Parathyroid adenoma (tissue), 2 donors: ENCODE results near the gene SPHKAP.
A peak's percentile ranks its signal among the peaks of the same experiment; 100 is the strongest.
"Not testable (repeated sequence)": the region's sequence is repeated elsewhere in the genome, so short reads cannot be mapped to it uniquely, and the experiment has no call there.

ENCODE experiments used
- H2AFZ ChIP-seq: fragments of 300-600 bp; sonication (generic); one replicate; pipeline ENCODE4 v1.7.0; 2017; ENCODE audit warnings: antibody characterized with exemption, mild to moderate bottlenecking
- H3K27ac ChIP-seq: fragments of 300-600 bp; sonication (generic); one replicate; pipeline ENCODE4 v1.7.0; 2017
- H3K27me3 ChIP-seq: fragments of 300-600 bp; sonication (generic); one replicate; pipeline ENCODE4 v1.7.0; 2017; ENCODE audit warnings: low read length; ENCODE audit not compliant: control insufficient read depth, insufficient read depth
- H3K36me3 ChIP-seq: fragments of 300-600 bp; sonication (generic); one replicate; pipeline ENCODE4 v1.7.0; 2017; ENCODE audit warnings: low read length; ENCODE audit not compliant: control insufficient read depth, insufficient read depth
- H3K4me1 ChIP-seq: fragments of 300-600 bp; sonication (generic); one replicate; pipeline ENCODE4 v1.7.0; 2017; ENCODE audit warnings: control low read depth
- H3K4me2 ChIP-seq: fragments of 300-600 bp; sonication (generic); one replicate; pipeline ENCODE4 v1.7.0; 2017; ENCODE audit warnings: low read length
- H3K4me3 ChIP-seq: fragments of 300-600 bp; sonication (generic); one replicate; pipeline ENCODE4 v1.7.0; 2017; ENCODE audit warnings: low read depth, low read length
- H3K79me2 ChIP-seq: fragments of 300-600 bp; sonication (generic); one replicate; pipeline ENCODE4 v1.7.0; 2017; ENCODE audit warnings: control low read depth
- H3K9ac ChIP-seq: fragments of 300-600 bp; sonication (generic); one replicate; pipeline ENCODE4 v1.7.0; 2017; ENCODE audit warnings: mild to moderate bottlenecking
- H3K9me3 ChIP-seq: fragments of 300-600 bp; sonication (generic); one replicate; pipeline ENCODE4 v1.7.0; 2017; ENCODE audit warnings: low read length; ENCODE audit not compliant: control insufficient read depth
- TF ChIP-seq, protein P1 (sequence below): fragments of 300-600 bp; sonication (generic); IDR thresholded peaks from one replicate; pipeline ENCODE4 v1.7.0; 2017; ENCODE audit warnings: antibody characterized with exemption, mild to moderate bottlenecking
- donor health status: primary hyperparathyroidism.

The SPHKAP gene

GRCh38 chr2:228181098-228182019 lies at the start of gene SPHKAP:
SPHKAP (minus strand) TSS chr2:228181687; CDS start chr2:228181598, 89 bp downstream.
- Histone ChIP-seq H3K4me3 (no peak within 1 kb of the TSS), H3K27ac (no peak within 1 kb of the TSS), H3K79me2 (no peaks in the 10 kb centered on the region), H3K9ac (no peak within 1 kb of the TSS), H3K4me2 (peak within 1 kb of the TSS; percentile 8), H3K4me1 (no peaks in the 10 kb centered on the region), H3K9me3 (no peaks in the 10 kb centered on the region), H2AFZ (no peak within 1 kb of the TSS), H3K36me3 (no peaks in the 10 kb centered on the region), H3K27me3 (peaks cover 8% of the 10 kb centered on the region)
- TF ChIP-seq, protein P1, sequence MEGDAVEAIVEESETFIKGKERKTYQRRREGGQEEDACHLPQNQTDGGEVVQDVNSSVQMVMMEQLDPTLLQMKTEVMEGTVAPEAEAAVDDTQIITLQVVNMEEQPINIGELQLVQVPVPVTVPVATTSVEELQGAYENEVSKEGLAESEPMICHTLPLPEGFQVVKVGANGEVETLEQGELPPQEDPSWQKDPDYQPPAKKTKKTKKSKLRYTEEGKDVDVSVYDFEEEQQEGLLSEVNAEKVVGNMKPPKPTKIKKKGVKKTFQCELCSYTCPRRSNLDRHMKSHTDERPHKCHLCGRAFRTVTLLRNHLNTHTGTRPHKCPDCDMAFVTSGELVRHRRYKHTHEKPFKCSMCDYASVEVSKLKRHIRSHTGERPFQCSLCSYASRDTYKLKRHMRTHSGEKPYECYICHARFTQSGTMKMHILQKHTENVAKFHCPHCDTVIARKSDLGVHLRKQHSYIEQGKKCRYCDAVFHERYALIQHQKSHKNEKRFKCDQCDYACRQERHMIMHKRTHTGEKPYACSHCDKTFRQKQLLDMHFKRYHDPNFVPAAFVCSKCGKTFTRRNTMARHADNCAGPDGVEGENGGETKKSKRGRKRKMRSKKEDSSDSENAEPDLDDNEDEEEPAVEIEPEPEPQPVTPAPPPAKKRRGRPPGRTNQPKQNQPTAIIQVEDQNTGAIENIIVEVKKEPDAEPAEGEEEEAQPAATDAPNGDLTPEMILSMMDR = no peak

- no peaks in the 10 kb centered on the region for H3K36me3 ChIP-seq
- H3K4me1 ChIP-seq = no peaks in the 10 kb centered on the region
- no peak overlapping the region for H3K4me3 ChIP-seq
- TF ChIP-seq, protein P1 = no peak
- no peak overlapping the region for H3K9ac ChIP-seq
- H3K79me2 ChIP-seq = no peaks in the 10 kb centered on the region
- H2AFZ ChIP-seq = no peak overlapping the region
- H3K4me2 ChIP-seq = no peak overlapping the region
- no peaks in the 10 kb centered on the region for H3K9me3 ChIP-seq
- H3K27ac ChIP-seq = no peak overlapping the region
- H3K27me3 ChIP-seq = no peaks in the 10 kb centered on the region
These were observed 46.0 kb upstream of the SPHKAP start for GRCh38 chr2:228227466-228227865.

DNA sequence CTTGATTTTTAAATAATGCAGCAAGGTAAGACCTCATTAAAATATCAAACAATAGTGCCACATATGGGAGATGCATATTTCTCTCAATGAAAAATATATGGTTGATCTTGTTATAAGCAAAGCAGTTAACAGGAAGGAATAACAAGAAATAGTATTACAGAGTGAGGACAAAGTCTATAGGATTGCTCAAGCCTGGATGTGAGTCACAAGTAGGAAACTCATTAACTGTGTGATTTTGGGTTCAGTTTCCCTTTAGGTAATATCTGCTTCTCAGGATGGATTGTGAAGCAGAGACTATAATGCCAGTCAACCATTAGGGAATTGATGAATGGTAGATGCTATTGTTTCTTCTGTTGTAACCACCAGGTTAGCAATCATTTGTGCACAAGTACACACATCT lies 42.9 kb upstream of the SPHKAP start:
- no peak overlapping the region for H3K4me2 ChIP-seq
- no peak overlapping the region for H3K27ac ChIP-seq
- no peaks in the 10 kb centered on the region for H3K9me3 ChIP-seq
- H3K27me3 ChIP-seq = no peaks in the 10 kb centered on the region
- H3K9ac ChIP-seq = no peak overlapping the region
- TF ChIP-seq, protein P1 = no peak
- H2AFZ ChIP-seq = no peak overlapping the region
- no peaks in the 10 kb centered on the region for H3K4me1 ChIP-seq
- H3K79me2 ChIP-seq = no peaks in the 10 kb centered on the region
- no peaks in the 10 kb centered on the region for H3K36me3 ChIP-seq
- H3K4me3 ChIP-seq = no peak overlapping the region

- not testable (repeated sequence) for H3K9ac ChIP-seq, H3K4me1 ChIP-seq, H2AFZ ChIP-seq, H3K27ac ChIP-seq, H3K27me3 ChIP-seq, H3K79me2 ChIP-seq, H3K4me2 ChIP-seq, H3K9me3 ChIP-seq, H3K4me3 ChIP-seq, H3K36me3 ChIP-seq
These were observed 37.1 kb upstream of the SPHKAP start for GRCh38 chr2:228218593-228218992.

GRCh38 chr2:228197504-228197903 lies 16.0 kb upstream of the SPHKAP start:
- no peak overlapping the region for H2AFZ ChIP-seq
- TF ChIP-seq, protein P1 = no peak
- no peak overlapping the region for H3K4me3 ChIP-seq
- H3K36me3 ChIP-seq = no peaks in the 10 kb centered on the region
- no peak overlapping the region for H3K9ac ChIP-seq
- no peaks in the 10 kb centered on the region for H3K27me3 ChIP-seq
- no peaks in the 10 kb centered on the region for H3K9me3 ChIP-seq
- H3K27ac ChIP-seq = no peak overlapping the region
- H3K79me2 ChIP-seq = no peaks in the 10 kb centered on the region
- H3K4me1 ChIP-seq = no peaks in the 10 kb centered on the region
- H3K4me2 ChIP-seq = no peak overlapping the region
